ENCODE results near the gene DNAH10.

- TF ChIP-seq CTCF (IDR thresholded peaks at IDR 0.05) (no peak), MAX (IDR thresholded peaks at IDR 0.05) (no peak), MAFK (IDR thresholded peaks at IDR 0.05; ENCODE audit: partially characterized antibody) (no peak), REST (IDR thresholded peaks at IDR 0.05) (no peak), ZSCAN20 (CRISPR knock-in tag; IDR thresholded peaks at IDR 0.05) (no peak), PHF8 (IDR thresholded peaks at IDR 0.05; ENCODE audit: borderline replicate concordance, low read depth) (no peak), POLR2A (IDR thresholded peaks at IDR 0.05; ENCODE audit: low read length) (no peak), KDM1A (IDR thresholded peaks at IDR 0.05; ENCODE audit: low read depth) (no peak), NFE2L2 (conservative IDR thresholded peaks at IDR 0.05; ENCODE audit: low read length) (no peak), HDAC2 (IDR thresholded peaks at IDR 0.05) (no peak), KDM5A (IDR thresholded peaks at IDR 0.05) (no peak)
- TF ChIP-seq, protein P1, sequence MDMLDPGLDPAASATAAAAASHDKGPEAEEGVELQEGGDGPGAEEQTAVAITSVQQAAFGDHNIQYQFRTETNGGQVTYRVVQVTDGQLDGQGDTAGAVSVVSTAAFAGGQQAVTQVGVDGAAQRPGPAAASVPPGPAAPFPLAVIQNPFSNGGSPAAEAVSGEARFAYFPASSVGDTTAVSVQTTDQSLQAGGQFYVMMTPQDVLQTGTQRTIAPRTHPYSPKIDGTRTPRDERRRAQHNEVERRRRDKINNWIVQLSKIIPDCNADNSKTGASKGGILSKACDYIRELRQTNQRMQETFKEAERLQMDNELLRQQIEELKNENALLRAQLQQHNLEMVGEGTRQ (IDR thresholded peaks at IDR 0.05): no peak
Measured at GRCh38 chr12:123979566-123979965, 217.5 kb downstream of the DNAH10 start.
